Left lung (tissue), 14 donors: ENCODE measurements around the gene NDUFA13. TPM values are rescaled to one million over a fixed set of nuclear protein-coding genes. Genes with fewer than 3 reads are reported as not detected.

Experiments
- ATAC-seq: fragments of 200-7000 bp; cut with Tn5 transposase; one replicate; pipeline ENCODE4 v1.9.1; 2020; ENCODE audit warnings: moderate library complexity
- DNase-seq, 4 donors: peaks; one replicate each; pipeline ENCODE4 v3.0.0-alpha.2; 2013 to 2020
- H3K27ac ChIP-seq, 2 donors: fragments of 200-600 bp; sonication (generic) in 1 of 2; one replicate each; pipeline versions ENCODE4 v1.5.0 to v1.8.0; 2020 to 2021
- H3K27me3 ChIP-seq, 2 donors: fragments of 200-600 bp; sonication (generic) in 1 of 2; one replicate each; pipeline versions ENCODE4 v1.5.0 to v1.8.0; 2020 to 2021
- H3K36me3 ChIP-seq, 2 donors: fragments of 200-600 bp; sonication (generic) in 1 of 2; one replicate each; pipeline versions ENCODE4 v1.5.0 to v1.8.0; 2020 to 2021
- H3K4me1 ChIP-seq, 2 donors: fragments of 200-600 bp; one replicate each; pipeline ENCODE4 v1.8.0; 2021
- H3K4me3 ChIP-seq, 2 donors: fragments of 200-600 bp; sonication (generic) in 1 of 2; one replicate each; pipeline versions ENCODE4 v1.5.0 to v1.8.0; 2020 to 2021; ENCODE audit warnings: mild to moderate bottlenecking in 1 of 2
- H3K9me3 ChIP-seq, 2 donors: fragments of 200-600 bp; sonication (generic) in 1 of 2; one replicate each; pipeline versions ENCODE4 v1.5.0 to v1.8.0; 2020 to 2021
- intact Hi-C, 2 donors: fragments of 100-400 bp; cut with DNase I; formaldehyde crosslinking; loops; one replicate each; pipeline versions ENCODE4 v1.11.2 to v1.14.2; 2022
- long read RNA-seq, 12 donors: library from polyadenylated mRNA in 2 of 12; unstranded in 2 of 12; transcript quantifications; one replicate each; pipeline ENCODE4 v2.0.0 and lab custom pipeline, GENCODE V29; 2019 to 2026
- polyA plus RNA-seq, 6 donors: library from polyadenylated mRNA; unstranded; fragments of 120-200 nt; gene quantifications; one replicate each; pipeline ENCODE4 v1.2.1, GENCODE V29; 2013; ENCODE audit not compliant: insufficient read length in 6 of 6
- total RNA-seq, 2 donors: library from RNA; stranded (reverse); fragmentation: NEBNext Ultra II Directional; extraction: Animal tissue kit (Norgen Biotek cat#: 25700); gene quantifications; one replicate each; pipeline ENCODE4 v1.2.1, GENCODE V29; 2021
- TF ChIP-seq, protein P1 (sequence below), 2 donors: fragments of 200-600 bp; sonication (generic) in 1 of 2; IDR thresholded peaks; one replicate each; pipeline versions ENCODE4 v1.5.0 to v1.8.0; 2021; ENCODE audit warnings: antibody characterized with exemption in 2 of 2
- donor health status: DM: no; HTN: yes; CAD: no.
- donor health status: DM: no; HTN: no; CAD: no.

The NDUFA13 gene
- 100 to 1,000 TPM; 246 to 303 TPM for total RNA-seq
- 100 to 1,000 TPM; 169 to 214 (median 208) TPM for polyA plus RNA-seq
- long read RNA-seq, donor 1, transcript NDUFA13-204 (5 exons, 991 nt), result major isoform, 436 of 438 reads
- long read RNA-seq, donor 1, partial matches to known transcripts, result 0 of 438 reads
- long read RNA-seq, donor 1, other reads (novel, unspliced or antisense), result 0 of 438 reads
- long read RNA-seq, donor 2, transcript NDUFA13-204 (5 exons, 991 nt), result major isoform, 247 of 256 reads
- long read RNA-seq, donor 2, partial matches to known transcripts, result 0 of 256 reads
- long read RNA-seq, donor 2, other reads (novel, unspliced or antisense), result 0 of 256 reads
- long read RNA-seq, donor 3, transcript NDUFA13-204 (5 exons, 991 nt), result major isoform, 296 of 312 reads
- long read RNA-seq, donor 3, partial matches to known transcripts, result 8 of 312 reads
- long read RNA-seq, donor 3, other reads (novel, unspliced or antisense), result 0 of 312 reads
- long read RNA-seq, donor 4, transcript NDUFA13-204 (5 exons, 991 nt), result major isoform, 300 of 300 reads
- long read RNA-seq, donor 4, partial matches to known transcripts, result 0 of 300 reads
- long read RNA-seq, donor 4, other reads (novel, unspliced or antisense), result 0 of 300 reads
- long read RNA-seq, donor 5, transcript NDUFA13-206 (2 exons, 640 nt), result minor isoform, 5 of 294 reads
- long read RNA-seq, donor 5, transcript NDUFA13-201 (4 exons, 576 nt), result minor isoform, 5 of 294 reads
- long read RNA-seq, donor 5, transcript NDUFA13-204 (5 exons, 991 nt), result major isoform, 280 of 294 reads
- long read RNA-seq, donor 5, partial matches to known transcripts, result 0 of 294 reads
- long read RNA-seq, donor 5, other reads (novel, unspliced or antisense), result 0 of 294 reads
- long read RNA-seq, donor 6, transcript NDUFA13-204 (5 exons, 991 nt), result major isoform, 446 of 458 reads
- long read RNA-seq, donor 6, transcript NDUFA13-201 (4 exons, 576 nt), result minor isoform, 6 of 458 reads
- long read RNA-seq, donor 6, partial matches to known transcripts, result 0 of 458 reads
- long read RNA-seq, donor 6, other reads (novel, unspliced or antisense), result 0 of 458 reads
- long read RNA-seq, donor 7, transcript NDUFA13-204 (5 exons, 991 nt), result major isoform, 229 of 234 reads
- long read RNA-seq, donor 7, partial matches to known transcripts, result 0 of 234 reads
- long read RNA-seq, donor 7, other reads (novel, unspliced or antisense), result 0 of 234 reads
- long read RNA-seq, donor 8, transcript NDUFA13-204 (5 exons, 991 nt), result major isoform, 197 of 206 reads
- long read RNA-seq, donor 8, partial matches to known transcripts, result 0 of 206 reads
- long read RNA-seq, donor 8, other reads (novel, unspliced or antisense), result 0 of 206 reads
- long read RNA-seq, donor 9, partial matches to known transcripts, result 0 of 1 reads
- long read RNA-seq, donor 9, other reads (novel, unspliced or antisense), result 0 of 1 reads
- long read RNA-seq, donor 10, transcript NDUFA13-204 (5 exons, 991 nt), result major isoform, 292 of 295 reads
- long read RNA-seq, donor 10, partial matches to known transcripts, result 0 of 295 reads
- long read RNA-seq, donor 10, other reads (novel, unspliced or antisense), result 0 of 295 reads
- long read RNA-seq, donor 11, result 0 reads
- long read RNA-seq, donor 12, transcript NDUFA13-204 (5 exons, 991 nt), result major isoform, 188 of 189 reads
- long read RNA-seq, donor 12, partial matches to known transcripts, result 0 of 189 reads
- long read RNA-seq, donor 12, other reads (novel, unspliced or antisense), result 0 of 189 reads

DNA sequence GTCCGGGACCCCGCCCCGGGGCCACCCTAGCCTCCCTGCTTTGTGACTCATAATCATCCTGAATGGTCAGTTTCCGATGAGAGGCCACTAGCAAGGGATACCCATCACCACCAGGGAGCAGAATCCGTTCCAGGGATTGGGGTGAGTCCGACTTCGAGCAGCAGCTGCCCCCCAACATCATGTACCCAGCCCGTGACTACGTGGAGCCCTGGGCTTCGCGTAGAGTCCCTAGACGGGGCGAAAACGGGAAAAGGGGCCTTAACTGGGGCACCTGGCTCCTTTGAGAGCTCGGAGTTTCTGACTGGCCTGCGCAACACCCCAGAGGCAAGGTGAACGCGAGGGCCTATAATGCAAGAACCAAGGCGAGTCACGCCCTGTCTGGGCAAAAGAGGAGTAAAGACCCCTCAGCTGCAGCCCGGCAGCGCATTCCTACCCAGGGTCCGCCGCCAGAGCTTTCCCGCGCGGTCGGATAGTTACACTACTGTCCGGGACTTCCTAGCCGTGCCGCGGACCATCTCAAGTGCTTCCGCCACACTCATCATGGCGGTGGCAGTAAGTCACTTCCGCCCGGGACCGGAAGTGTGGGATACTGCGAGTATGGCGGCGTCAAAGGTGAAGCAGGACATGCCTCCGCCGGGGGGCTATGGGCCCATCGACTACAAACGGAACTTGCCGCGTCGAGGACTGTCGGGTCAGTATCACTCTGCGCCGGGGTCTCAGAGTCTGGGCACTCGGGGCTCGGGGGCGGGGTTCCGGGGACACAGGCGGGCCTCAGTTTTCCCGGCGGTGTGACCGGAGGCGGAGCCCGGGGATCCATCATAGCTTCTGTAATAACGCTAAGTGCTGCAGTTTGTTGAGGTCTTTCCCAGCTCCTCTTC lies at the start of gene NDUFA13:
NDUFA13 (plus strand) TSS at position 584 of the 878 bp plus-strand sequence; CDS start at position 598, 14 bp downstream.
- Histone ChIP-seq H3K9me3 (peaks cover 0 to 8% of the 10 kb centered on the region in 2 donors), H3K27ac (peak within 1 kb of the TSS; percentile 82 to 88), H3K4me3 (peak within 1 kb of the TSS; percentile 93 to 96), H3K36me3 (peaks cover 0 to 19% of the 10 kb centered on the region in 2 donors), H3K27me3 (no peaks in the 10 kb centered on the region), H3K4me1 (peaks cover 8 to 34% of the 10 kb centered on the region in 2 donors)
- DNase-seq (peak; percentile 91 to 95 (median 95)), ATAC-seq (peak; percentile 94)
- TF ChIP-seq, protein P1, sequence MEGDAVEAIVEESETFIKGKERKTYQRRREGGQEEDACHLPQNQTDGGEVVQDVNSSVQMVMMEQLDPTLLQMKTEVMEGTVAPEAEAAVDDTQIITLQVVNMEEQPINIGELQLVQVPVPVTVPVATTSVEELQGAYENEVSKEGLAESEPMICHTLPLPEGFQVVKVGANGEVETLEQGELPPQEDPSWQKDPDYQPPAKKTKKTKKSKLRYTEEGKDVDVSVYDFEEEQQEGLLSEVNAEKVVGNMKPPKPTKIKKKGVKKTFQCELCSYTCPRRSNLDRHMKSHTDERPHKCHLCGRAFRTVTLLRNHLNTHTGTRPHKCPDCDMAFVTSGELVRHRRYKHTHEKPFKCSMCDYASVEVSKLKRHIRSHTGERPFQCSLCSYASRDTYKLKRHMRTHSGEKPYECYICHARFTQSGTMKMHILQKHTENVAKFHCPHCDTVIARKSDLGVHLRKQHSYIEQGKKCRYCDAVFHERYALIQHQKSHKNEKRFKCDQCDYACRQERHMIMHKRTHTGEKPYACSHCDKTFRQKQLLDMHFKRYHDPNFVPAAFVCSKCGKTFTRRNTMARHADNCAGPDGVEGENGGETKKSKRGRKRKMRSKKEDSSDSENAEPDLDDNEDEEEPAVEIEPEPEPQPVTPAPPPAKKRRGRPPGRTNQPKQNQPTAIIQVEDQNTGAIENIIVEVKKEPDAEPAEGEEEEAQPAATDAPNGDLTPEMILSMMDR (IDR thresholded peaks at IDR 0.05), result no peak
- intact Hi-C loops, result no loop called here

DNA sequence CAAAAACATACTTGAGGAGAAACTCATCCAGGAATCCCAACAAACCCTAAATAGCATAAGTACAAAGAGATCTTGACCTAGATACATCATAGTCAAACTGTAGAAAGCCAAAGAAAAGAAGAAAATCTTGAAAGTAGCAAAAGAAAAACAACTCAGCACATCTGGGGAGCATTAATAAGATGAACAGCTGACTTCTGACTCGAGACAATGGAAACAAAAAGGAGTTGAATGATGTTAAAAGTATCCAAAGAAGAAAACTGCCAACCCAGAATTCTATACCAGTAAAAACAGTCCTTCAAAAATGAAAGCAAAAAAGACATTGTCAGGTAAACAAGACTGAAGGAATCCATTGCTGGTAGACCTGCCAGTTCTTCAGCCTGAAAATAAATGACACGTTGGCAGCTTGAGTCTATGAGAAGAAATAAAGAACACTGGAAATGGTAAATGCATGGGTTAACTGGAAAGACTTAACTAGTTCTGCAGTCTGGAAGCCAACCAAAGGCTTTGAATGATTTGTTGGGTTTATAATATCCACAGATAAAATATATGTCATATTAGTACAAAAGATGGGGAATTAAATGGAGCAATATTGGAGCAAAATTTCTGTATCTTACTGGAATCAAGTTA lies 47.5 kb upstream of the NDUFA13 start:
- ATAC-seq, result no peak
- Histone ChIP-seq H3K27me3 (no peaks in the 10 kb centered on the region), H3K36me3 (peaks cover 0 to 52% of the 10 kb centered on the region in 2 donors), H3K4me3 (no peak overlapping the region), H3K9me3 (peaks cover 4 to 25% of the 10 kb centered on the region in 2 donors), H3K4me1 (peaks cover 8 to 39% of the 10 kb centered on the region in 2 donors), H3K27ac (no peak overlapping the region)
- TF ChIP-seq, protein P1 (IDR thresholded peaks at IDR 0.05), result no peak
- no peak for DNase-seq
- intact Hi-C loops, result no loop called here

DNA sequence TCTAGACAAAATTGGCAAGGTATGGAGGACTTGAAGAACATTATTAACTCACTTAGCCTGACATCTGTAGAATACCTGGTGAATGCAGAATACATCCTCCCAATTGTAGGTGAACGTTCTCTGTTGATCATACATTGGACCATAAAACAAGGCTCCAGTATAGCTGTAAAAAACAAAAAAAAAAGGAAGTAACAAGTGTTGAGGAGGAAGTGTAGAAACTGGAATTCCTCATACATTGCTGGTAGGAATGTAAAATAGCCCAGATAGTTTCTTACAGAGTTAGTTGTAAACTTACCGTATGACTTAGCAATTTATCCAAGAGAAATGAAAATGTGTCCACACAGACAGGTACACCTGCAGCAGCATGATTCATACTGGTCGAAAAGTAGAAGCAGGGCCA lies 45.4 kb upstream of the NDUFA13 start:
- DNase-seq (no peak), ATAC-seq (no peak)
- peaks cover 4 to 25% of the 10 kb centered on the region in 2 donors for H3K9me3 ChIP-seq
- no peak overlapping the region for H3K4me3 ChIP-seq
- peak overlapping the region in 1 of 2 donors; percentile 73 for H3K27ac ChIP-seq
- no peaks in the 10 kb centered on the region for H3K27me3 ChIP-seq
- intact Hi-C loops, result no loop called here
- peaks cover 0 to 56% of the 10 kb centered on the region in 2 donors for H3K36me3 ChIP-seq
- TF ChIP-seq, protein P1 (IDR thresholded peaks at IDR 0.05), result no peak
- peaks cover 0 to 38% of the 10 kb centered on the region in 2 donors for H3K4me1 ChIP-seq
